Uterus (tissue), 2 donors: ENCODE measurements around the gene TOP1.

Experiments used
- CTCF ChIP-seq, 4 experiments: fragments of 200-600 bp in 2 of 4; fragments of 450-650 bp in 2 of 4; sonication (generic) in 2 of 4; IDR thresholded peaks; one replicate each; pipeline ENCODE4 v1.5.1; 2016 to 2019; ENCODE audit warnings: antibody characterized with exemption in 4 of 4, mild to moderate bottlenecking in 2 of 4, moderate library complexity in 1 of 4
- POLR2A ChIP-seq, 2 donors: fragments of 450-650 bp; IDR thresholded peaks; one replicate each; pipeline ENCODE4 v1.6.1; 2016; ENCODE audit warnings: antibody characterized with exemption in 2 of 2, mild to moderate bottlenecking in 1 of 2, moderate library complexity in 1 of 2

DNA sequence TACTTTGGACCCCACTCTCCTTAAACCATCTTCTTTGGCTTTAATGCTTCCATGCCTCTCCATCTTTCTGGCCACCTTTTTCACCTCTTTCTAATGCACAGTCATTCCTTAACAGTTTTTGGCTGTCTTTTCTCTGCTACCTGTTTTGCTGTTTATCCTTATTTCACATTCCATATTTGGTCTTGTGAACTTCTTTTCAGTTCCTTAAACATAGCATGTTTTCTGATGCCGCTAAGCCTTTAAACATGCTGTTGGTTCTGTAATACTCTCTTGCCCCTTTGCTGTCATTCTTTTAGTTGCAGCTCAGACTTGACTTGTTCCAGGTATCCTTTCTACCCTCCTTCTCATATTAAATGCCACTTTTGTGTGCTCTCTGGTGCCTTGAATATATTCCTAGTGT, 35.8 kb downstream of the TOP1 start:
- TF ChIP-seq CTCF (IDR thresholded peaks at IDR 0.05) (no peak), POLR2A (IDR thresholded peaks at IDR 0.05) (no peak)
